Stimulated activated CD8-positive, alpha-beta memory T cell treated with anti-CD3 and anti-CD28 coated beads, Interleukin-4, amount 100 ng/mL, for 24 hours (primary cell): Measurements from ENCODE around the gene ZNF354C.
"Not testable (repeated sequence)": the region's sequence is repeated elsewhere in the genome, so short reads cannot be mapped to it uniquely, and the experiment has no call there.

Experiments
- DNase-seq: peaks from one replicate; pipeline ENCODE4 v3.0.0-alpha.2; 2020; ENCODE audit warnings: low read depth

Gene ZNF354C

GRCh38 chr5:179060116-179061008 is at the start of gene ZNF354C:
Gene ZNF354C (plus strand): TSS chr5:179060373. CDS start chr5:179062069, 1,696 bp downstream.
- DNase-seq: peak; percentile 83

GRCh38 chr5:179023528-179024189 is 36.5 kb upstream of the ZNF354C start, which contains the start of gene ZNF879:
Gene ZNF879 (plus strand): TSS chr5:179023804. CDS start chr5:179025005, 1,201 bp downstream.
- DNase-seq: peak; percentile 87

GRCh38 chr5:179033004-179033580 is 27.1 kb upstream of the ZNF354C start:
- no peak for DNase-seq

- DNase-seq: no peak
These were observed 15.4 kb upstream of the ZNF354C start for GRCh38 chr5:179044765-179045164.

GRCh38 chr5:179051784-179052183 is 8.4 kb upstream of the ZNF354C start:
- DNase-seq: no peak

- DNase-seq: no peak
These were observed 6.0 kb upstream of the ZNF354C start for GRCh38 chr5:179054036-179054785.

- no peak for DNase-seq
These were observed 5.3 kb upstream of the ZNF354C start for GRCh38 chr5:179054876-179055275.

GRCh38 chr5:179055436-179055835 is 4.7 kb upstream of the ZNF354C start:
- no peak for DNase-seq

- DNase-seq: no peak
These were observed 4.3 kb upstream of the ZNF354C start for GRCh38 chr5:179055841-179056240.

GRCh38 chr5:179061025-179061424 is 852 bp downstream of the ZNF354C start:
- no peak for DNase-seq

- no peak for DNase-seq
These were observed 5.5 kb downstream of the ZNF354C start for GRCh38 chr5:179065703-179066102.

- no peak for DNase-seq
These were observed 19.2 kb downstream of the ZNF354C start for GRCh38 chr5:179079165-179079987.

- no peak for DNase-seq
These were observed 20.6 kb downstream of the ZNF354C start for GRCh38 chr5:179080724-179081123.

- no peak for DNase-seq
These were observed 29.3 kb downstream of the ZNF354C start for GRCh38 chr5:179089502-179089901.

- not testable (repeated sequence) for DNase-seq
These were observed 41.1 kb downstream of the ZNF354C start for GRCh38 chr5:179101282-179101681.

GRCh38 chr5:179110528-179110927 is 50.4 kb downstream of the ZNF354C start:
- no peak for DNase-seq

- no peak for DNase-seq
These were observed 51.4 kb downstream of the ZNF354C start for GRCh38 chr5:179111267-179112207.

- no peak for DNase-seq
These were observed 52.4 kb downstream of the ZNF354C start for GRCh38 chr5:179112469-179113142.

GRCh38 chr5:179113143-179113530 is 53.0 kb downstream of the ZNF354C start:
- no peak for DNase-seq
